Kidney epithelial cell (primary cell): Measurements from ENCODE around the gene PLIN1. TPM values are rescaled to one million over a fixed set of nuclear protein-coding genes. Genes with fewer than 3 reads are reported as not detected.
"Not testable (repeated sequence)": the region's sequence is repeated elsewhere in the genome, so short reads cannot be mapped to it uniquely, and the experiment has no call there.

ENCODE experiments used
- DNase-seq: peaks from one replicate; pipeline ENCODE4 v3.0.0-alpha.2; 2010; ENCODE audit warnings: low read depth
- H3K27me3 ChIP-seq: 2 replicates; pipeline ENCODE4 v1.6.0; 2011; ENCODE audit warnings: low read length; ENCODE audit not compliant: control insufficient read depth, insufficient read depth
- H3K36me3 ChIP-seq: 2 replicates; pipeline ENCODE4 v1.5.1; 2011; ENCODE audit warnings: low read length; ENCODE audit not compliant: control insufficient read depth, insufficient read depth
- H3K4me3 ChIP-seq: 2 replicates; pipeline ENCODE4 v1.5.1; 2011; ENCODE audit warnings: low read depth, mild to moderate bottlenecking, control low read depth, low read length
- total RNA-seq: library from RNA; depleted of rRNA; stranded (reverse); fragments of >200 nt; gene quantifications from 2 replicates; pipeline ENCODE4 v1.2.3, GENCODE V29; 2015
- TF ChIP-seq, protein P1 (sequence below): IDR thresholded peaks from 2 replicates; pipeline ENCODE4 v1.5.1; 2011; ENCODE audit warnings: mild to moderate bottlenecking, moderate library complexity, low read length, control low read depth, inconsistent platforms; ENCODE audit not compliant: insufficient read depth, poor library complexity, severe bottlenecking

PLIN1 gene
- total RNA-seq, 1 donor from 2014 or later: 0.08 TPM

- DNase-seq: peak; percentile 29
Measured at GRCh38 chr15:89690276-89691218, 11.4 kb upstream of the PLIN1 start, which contains the start of the genes PEX11A and WDR93. TSS of gene PEX11A (minus strand) at chr15:89690754. CDS start at chr15:89690632, 122 bp downstream. TSS of gene WDR93 (plus strand) at chr15:89690811. CDS start at chr15:89701747, 10,936 bp downstream.

DNA sequence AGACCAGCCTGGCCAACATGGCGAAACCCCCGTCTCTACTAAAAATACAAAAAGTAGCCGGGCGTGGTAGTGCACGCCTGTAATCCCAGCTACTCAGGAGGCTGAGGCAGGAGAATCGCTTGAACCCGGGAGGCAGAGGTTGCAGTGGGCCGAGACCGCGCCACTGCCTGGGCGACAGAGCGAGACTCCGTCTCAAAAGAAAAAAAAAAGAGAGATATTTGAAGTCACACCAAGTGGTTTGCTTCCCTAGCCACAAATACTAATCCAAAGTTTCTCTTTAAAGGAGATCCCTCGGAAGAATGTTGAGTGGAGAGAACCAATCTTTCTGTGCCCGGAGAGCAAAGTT is 10.7 kb upstream of the PLIN1 start:
- peak overlapping the region; percentile 58 for H3K4me3 ChIP-seq
- not testable (repeated sequence) for DNase-seq, H3K36me3 ChIP-seq, H3K27me3 ChIP-seq

More at GRCh38 chr15:89690276-89691218, 11.4 kb upstream of the PLIN1 start, which contains the start of the genes PEX11A and WDR93:
- Histone ChIP-seq H3K4me3 (peak within 1 kb of the TSS; percentile 58), H3K36me3 (no peaks in the 10 kb centered on the region), H3K27me3 (no peaks in the 10 kb centered on the region)
- TF ChIP-seq, protein P1, sequence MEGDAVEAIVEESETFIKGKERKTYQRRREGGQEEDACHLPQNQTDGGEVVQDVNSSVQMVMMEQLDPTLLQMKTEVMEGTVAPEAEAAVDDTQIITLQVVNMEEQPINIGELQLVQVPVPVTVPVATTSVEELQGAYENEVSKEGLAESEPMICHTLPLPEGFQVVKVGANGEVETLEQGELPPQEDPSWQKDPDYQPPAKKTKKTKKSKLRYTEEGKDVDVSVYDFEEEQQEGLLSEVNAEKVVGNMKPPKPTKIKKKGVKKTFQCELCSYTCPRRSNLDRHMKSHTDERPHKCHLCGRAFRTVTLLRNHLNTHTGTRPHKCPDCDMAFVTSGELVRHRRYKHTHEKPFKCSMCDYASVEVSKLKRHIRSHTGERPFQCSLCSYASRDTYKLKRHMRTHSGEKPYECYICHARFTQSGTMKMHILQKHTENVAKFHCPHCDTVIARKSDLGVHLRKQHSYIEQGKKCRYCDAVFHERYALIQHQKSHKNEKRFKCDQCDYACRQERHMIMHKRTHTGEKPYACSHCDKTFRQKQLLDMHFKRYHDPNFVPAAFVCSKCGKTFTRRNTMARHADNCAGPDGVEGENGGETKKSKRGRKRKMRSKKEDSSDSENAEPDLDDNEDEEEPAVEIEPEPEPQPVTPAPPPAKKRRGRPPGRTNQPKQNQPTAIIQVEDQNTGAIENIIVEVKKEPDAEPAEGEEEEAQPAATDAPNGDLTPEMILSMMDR: no peak

DNA sequence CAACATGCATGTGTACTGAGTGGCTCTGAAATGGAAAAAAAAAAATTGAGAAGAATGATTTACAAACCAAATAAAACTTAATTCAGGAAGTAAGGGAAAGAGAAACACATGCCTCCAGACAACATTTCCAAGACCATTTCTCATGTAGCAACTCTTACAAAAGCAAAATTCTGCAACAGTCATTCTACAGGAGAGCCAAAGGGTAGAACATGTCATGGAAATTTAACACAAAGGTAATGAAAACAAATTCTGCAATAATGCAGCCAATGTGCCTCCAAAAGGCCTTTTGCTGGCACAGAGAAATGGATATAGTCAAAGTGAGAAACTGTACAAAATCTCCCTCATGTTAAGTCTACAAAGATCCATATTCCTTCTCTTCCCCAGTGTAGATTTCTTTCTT is 7.4 kb upstream of the PLIN1 start:
- Histone ChIP-seq H3K36me3 (peaks cover 1% of the 10 kb centered on the region), H3K4me3 (no peak overlapping the region), H3K27me3 (no peaks in the 10 kb centered on the region)
- DNase-seq: no peak
- TF ChIP-seq, protein P1: no peak

- Histone ChIP-seq H3K4me3 (no peak overlapping the region), H3K36me3 (peaks cover 1% of the 10 kb centered on the region), H3K27me3 (no peaks in the 10 kb centered on the region)
- TF ChIP-seq, protein P1: no peak
- no peak for DNase-seq
Measured at GRCh38 chr15:89685995-89686394, 6.8 kb upstream of the PLIN1 start.

DNA sequence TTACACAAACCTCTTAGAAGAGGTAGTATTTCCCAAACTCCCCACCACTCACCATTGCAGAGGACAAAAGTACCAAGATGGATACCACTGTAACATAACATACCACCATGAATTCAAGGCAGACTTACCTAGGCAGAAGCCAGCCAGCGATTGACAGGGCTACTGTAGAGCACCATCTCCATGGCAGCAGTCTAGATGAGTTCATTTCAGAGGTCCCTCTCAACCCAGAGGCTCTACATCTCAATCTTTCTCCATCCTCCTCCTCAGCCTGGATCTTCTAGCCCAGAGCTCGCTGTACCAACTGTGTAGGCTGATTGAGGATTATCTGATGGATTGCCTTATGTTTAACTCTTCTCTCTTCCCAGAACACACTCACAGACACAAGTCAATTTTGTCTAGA is 2.0 kb upstream of the PLIN1 start:
- no peak for DNase-seq
- TF ChIP-seq, protein P1: no peak

GRCh38 chr15:89680282-89680873 is 1.2 kb upstream of the PLIN1 start:
- no peak for DNase-seq
- TF ChIP-seq, protein P1: no peak

More for the DNA sequence above, 2.0 kb upstream of the PLIN1 start:
- Histone ChIP-seq H3K36me3 (peaks cover 1% of the 10 kb centered on the region), H3K27me3 (no peaks in the 10 kb centered on the region), H3K4me3 (no peak overlapping the region)

More at GRCh38 chr15:89680282-89680873, 1.2 kb upstream of the PLIN1 start:
- Histone ChIP-seq H3K27me3 (no peaks in the 10 kb centered on the region), H3K4me3 (no peak overlapping the region), H3K36me3 (peaks cover 1% of the 10 kb centered on the region)
